ENCODE data around the gene NOPCHAP1.

Gene NOPCHAP1

DNA sequence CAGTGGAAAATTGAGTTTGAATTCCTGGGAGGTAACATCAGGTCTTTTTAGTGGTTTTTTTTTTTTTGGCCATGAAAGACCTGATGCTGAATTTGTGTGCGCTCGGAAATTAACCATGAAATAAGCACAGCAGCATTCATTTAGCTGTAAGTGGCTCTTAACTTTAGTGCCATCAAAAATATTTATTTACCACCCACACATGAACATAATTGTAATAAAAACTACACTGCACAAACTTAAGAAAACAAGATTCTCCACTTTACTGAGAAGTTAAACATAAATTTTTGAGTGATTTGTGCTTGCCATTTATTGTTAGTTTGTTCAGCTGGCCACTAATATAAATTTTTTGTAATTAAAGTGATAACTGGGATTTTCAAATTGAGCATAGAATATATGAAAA lies 30.4 kb upstream of the NOPCHAP1 start:
- Histone ChIP-seq H3K27ac (replicated peaks) (no peak overlapping the region), H3K27me3 (ENCODE audit: insufficient read depth, poor library complexity, severe bottlenecking) (peaks cover 30% of the 10 kb centered on the region), H3K4me3 (replicated peaks; ENCODE audit: insufficient read depth, low read length) (no peak overlapping the region)
- DNase-seq (ENCODE audit: low read depth in 1 of 2, low spot score in 1 of 2) = no peak
- TF ChIP-seq POLR2AphosphoS5 (IDR thresholded peaks at IDR 0.05; ENCODE audit: low read depth) (no peak), SPI1 (IDR thresholded peaks at IDR 0.05; ENCODE audit: borderline replicate concordance, low read depth) (no peak), GABPA (IDR thresholded peaks at IDR 0.05; ENCODE audit: low read depth) (no peak)
- TF ChIP-seq, protein P1, sequence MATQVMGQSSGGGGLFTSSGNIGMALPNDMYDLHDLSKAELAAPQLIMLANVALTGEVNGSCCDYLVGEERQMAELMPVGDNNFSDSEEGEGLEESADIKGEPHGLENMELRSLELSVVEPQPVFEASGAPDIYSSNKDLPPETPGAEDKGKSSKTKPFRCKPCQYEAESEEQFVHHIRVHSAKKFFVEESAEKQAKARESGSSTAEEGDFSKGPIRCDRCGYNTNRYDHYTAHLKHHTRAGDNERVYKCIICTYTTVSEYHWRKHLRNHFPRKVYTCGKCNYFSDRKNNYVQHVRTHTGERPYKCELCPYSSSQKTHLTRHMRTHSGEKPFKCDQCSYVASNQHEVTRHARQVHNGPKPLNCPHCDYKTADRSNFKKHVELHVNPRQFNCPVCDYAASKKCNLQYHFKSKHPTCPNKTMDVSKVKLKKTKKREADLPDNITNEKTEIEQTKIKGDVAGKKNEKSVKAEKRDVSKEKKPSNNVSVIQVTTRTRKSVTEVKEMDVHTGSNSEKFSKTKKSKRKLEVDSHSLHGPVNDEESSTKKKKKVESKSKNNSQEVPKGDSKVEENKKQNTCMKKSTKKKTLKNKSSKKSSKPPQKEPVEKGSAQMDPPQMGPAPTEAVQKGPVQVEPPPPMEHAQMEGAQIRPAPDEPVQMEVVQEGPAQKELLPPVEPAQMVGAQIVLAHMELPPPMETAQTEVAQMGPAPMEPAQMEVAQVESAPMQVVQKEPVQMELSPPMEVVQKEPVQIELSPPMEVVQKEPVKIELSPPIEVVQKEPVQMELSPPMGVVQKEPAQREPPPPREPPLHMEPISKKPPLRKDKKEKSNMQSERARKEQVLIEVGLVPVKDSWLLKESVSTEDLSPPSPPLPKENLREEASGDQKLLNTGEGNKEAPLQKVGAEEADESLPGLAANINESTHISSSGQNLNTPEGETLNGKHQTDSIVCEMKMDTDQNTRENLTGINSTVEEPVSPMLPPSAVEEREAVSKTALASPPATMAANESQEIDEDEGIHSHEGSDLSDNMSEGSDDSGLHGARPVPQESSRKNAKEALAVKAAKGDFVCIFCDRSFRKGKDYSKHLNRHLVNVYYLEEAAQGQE (IDR thresholded peaks at IDR 0.05; ENCODE audit: insufficient replicate concordance, low read depth) = no peak
- TF ChIP-seq, protein P2, sequence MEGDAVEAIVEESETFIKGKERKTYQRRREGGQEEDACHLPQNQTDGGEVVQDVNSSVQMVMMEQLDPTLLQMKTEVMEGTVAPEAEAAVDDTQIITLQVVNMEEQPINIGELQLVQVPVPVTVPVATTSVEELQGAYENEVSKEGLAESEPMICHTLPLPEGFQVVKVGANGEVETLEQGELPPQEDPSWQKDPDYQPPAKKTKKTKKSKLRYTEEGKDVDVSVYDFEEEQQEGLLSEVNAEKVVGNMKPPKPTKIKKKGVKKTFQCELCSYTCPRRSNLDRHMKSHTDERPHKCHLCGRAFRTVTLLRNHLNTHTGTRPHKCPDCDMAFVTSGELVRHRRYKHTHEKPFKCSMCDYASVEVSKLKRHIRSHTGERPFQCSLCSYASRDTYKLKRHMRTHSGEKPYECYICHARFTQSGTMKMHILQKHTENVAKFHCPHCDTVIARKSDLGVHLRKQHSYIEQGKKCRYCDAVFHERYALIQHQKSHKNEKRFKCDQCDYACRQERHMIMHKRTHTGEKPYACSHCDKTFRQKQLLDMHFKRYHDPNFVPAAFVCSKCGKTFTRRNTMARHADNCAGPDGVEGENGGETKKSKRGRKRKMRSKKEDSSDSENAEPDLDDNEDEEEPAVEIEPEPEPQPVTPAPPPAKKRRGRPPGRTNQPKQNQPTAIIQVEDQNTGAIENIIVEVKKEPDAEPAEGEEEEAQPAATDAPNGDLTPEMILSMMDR (IDR thresholded peaks at IDR 0.05; ENCODE audit: insufficient read depth, low read length) = no peak

DNA sequence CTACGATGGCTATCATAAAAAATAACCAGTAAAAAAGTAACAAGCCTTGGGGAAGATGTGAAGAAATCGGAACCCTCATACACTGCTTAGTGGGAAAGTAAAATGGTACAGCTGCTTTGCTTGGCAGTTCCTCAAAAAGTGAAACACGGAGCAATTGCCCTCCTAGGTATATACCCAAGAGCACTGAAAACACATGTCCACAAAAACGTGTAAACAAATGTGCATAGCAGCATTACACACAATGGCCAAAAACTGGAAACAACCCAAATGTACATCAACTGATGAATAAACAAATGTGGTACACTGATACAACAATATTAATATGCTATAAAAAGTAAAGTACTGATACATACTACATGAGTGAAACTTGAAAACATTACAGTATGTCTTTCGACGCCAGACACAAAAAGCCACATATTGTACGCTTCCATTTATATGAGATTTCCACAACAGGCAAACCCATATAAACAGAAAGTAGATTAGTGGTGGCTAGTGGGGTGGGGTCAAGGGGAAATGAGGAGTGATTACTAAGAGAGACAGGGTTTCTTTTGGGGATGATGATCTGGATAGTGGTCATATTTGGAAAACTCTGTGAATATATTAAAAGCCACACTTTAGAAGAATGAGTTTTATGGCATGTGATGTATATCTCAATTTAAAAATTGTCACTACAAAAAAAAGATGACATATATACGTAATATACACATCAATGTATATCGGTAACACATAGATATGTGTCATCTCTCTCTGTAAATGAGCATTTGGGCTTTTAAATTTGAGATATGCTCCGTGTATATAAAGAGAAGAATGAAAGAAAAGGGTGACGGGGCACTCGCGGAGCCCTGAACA lies 29.0 kb upstream of the NOPCHAP1 start:
- Histone ChIP-seq H3K27me3 (ENCODE audit: insufficient read depth, poor library complexity, severe bottlenecking) (peaks cover 30% of the 10 kb centered on the region), H3K27ac (replicated peaks) (no peak overlapping the region), H3K4me3 (replicated peaks; ENCODE audit: insufficient read depth, low read length) (0 out of 2 replicates have a peak overlapping the region, but pooled peaks have one; percentile 64)
- DNase-seq (ENCODE audit: low read depth in 1 of 2, low spot score in 1 of 2) = no peak
- TF ChIP-seq GABPA (IDR thresholded peaks at IDR 0.05; ENCODE audit: low read depth) = no peak
- peak; percentile 71; the same call in 1 of the 2 replicates for TF ChIP-seq SPI1 (IDR thresholded peaks at IDR 0.05; ENCODE audit: borderline replicate concordance, low read depth)

DNA sequence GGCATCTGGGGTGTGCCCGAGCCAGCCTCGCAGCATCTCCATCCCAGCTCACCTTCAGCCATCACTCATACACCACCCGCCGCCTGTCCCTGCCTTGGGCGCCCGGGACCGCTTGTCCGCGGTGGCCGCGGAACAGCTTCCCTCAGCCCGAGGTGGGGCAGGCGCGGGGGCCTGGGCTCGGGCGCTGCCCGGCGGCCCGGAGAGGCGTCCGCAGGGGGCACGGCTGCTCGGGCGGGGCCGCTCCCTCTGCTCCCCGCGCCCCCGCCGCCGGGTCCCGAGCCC lies 28.5 kb upstream of the NOPCHAP1 start:
- TF ChIP-seq SPI1 (IDR thresholded peaks at IDR 0.05; ENCODE audit: borderline replicate concordance, low read depth) = no peak
- TF ChIP-seq, protein P2 (IDR thresholded peaks at IDR 0.05; ENCODE audit: insufficient read depth, low read length) = no peak
- no peak for TF ChIP-seq POLR2AphosphoS5 (IDR thresholded peaks at IDR 0.05; ENCODE audit: low read depth)
- TF ChIP-seq GABPA (IDR thresholded peaks at IDR 0.05; ENCODE audit: low read depth) = no peak
- TF ChIP-seq, protein P1 (IDR thresholded peaks at IDR 0.05; ENCODE audit: insufficient replicate concordance, low read depth) = no peak
- no peak for DNase-seq (ENCODE audit: low read depth in 1 of 2, low spot score in 1 of 2)
- Histone ChIP-seq H3K4me3 (replicated peaks; ENCODE audit: insufficient read depth, low read length) (peak overlapping the region; percentile 64), H3K27ac (replicated peaks) (no peak overlapping the region), H3K27me3 (ENCODE audit: insufficient read depth, poor library complexity, severe bottlenecking) (peaks cover 30% of the 10 kb centered on the region)

DNA sequence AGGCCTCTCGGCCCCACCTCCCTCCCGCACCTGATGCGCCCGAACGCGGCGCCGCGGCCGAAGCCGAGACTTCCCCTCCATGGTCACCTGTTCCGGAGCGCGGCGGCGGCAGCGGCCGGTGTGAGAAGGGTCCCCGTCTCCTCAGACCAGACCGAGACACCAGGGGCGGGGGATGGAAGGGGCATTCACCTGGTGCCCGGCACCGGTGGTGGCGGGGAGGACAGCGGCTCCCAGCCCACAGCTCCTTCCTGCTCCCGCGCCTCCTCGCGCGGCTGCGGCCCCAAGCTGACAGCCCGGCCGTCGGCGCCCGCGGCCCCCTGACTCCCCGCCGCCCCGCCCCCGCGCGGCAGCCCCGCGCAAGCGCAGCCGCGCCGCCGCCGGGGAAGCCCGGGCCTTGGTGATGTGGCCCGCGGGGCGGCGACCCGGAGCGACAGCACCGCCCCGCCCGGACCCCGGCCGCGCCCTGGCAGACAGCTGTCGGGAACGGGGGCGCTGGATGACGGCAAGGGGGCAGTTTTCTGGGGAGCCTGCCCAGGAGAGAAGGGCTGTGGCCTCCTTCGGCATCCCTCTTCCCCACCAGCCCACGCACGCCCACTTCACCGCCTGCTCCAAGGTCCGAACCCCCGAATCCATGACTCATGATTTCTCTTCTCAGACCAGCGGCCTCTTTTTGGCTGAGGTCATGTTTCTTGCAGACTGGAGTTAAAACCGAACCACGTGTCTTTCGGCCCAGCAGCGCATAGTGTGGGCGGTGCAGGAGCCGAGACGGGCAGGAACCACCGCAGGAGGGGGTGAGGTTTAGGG lies 27.9 kb upstream of the NOPCHAP1 start, which contains the start of gene SLC41A2:
Gene SLC41A2, minus strand, starts transcription at position 290 of the 804 bp plus-strand sequence. CDS start 29,763 bp downstream, outside the sequence.
- H3K27ac ChIP-seq (replicated peaks) = no peak within 1 kb of the TSS
- DNase-seq (ENCODE audit: low read depth in 1 of 2, low spot score in 1 of 2) = peak; percentile 12 to 35

More for the DNA sequence above, 27.9 kb upstream of the NOPCHAP1 start, which contains the start of gene SLC41A2:
- Histone ChIP-seq H3K27me3 (ENCODE audit: insufficient read depth, poor library complexity, severe bottlenecking) (peaks cover 30% of the 10 kb centered on the region), H3K4me3 (replicated peaks; ENCODE audit: insufficient read depth, low read length) (peak within 1 kb of the TSS; percentile 64)
- TF ChIP-seq, protein P1 (IDR thresholded peaks at IDR 0.05; ENCODE audit: insufficient replicate concordance, low read depth) = no peak
- TF ChIP-seq SPI1 (IDR thresholded peaks at IDR 0.05; ENCODE audit: borderline replicate concordance, low read depth) = no peak
